Aorta (tissue), 5 donors: ENCODE results near the gene IDH3A. TPM values are rescaled to one million over a fixed set of nuclear protein-coding genes. Genes with fewer than 3 reads are reported as not detected.
A peak's percentile ranks its signal among the peaks of the same experiment; 100 is the strongest.

Experiments used
- ATAC-seq: fragments of 200-7000 bp; cut with Tn5 transposase; one replicate; pipeline ENCODE4 v1.9.1; 2022; ENCODE audit warnings: moderate library complexity; ENCODE audit not compliant: low FRiP score
- DNase-seq, 2 donors: peaks; one replicate each; pipeline ENCODE4 v3.0.0-alpha.2; 2020
- H3K27ac ChIP-seq, 2 donors: one replicate each; pipeline ENCODE4 v1.5.1; 2013; ENCODE audit warnings: low read length in 2 of 2, mild to moderate bottlenecking in 2 of 2, moderate library complexity in 2 of 2, control low read depth in 1 of 2, inconsistent platforms in 1 of 2, low read depth in 1 of 2
- H3K27me3 ChIP-seq, 2 donors: one replicate each; pipeline ENCODE4 v1.6.1; 2013; ENCODE audit warnings: control low read depth in 1 of 2, low read length in 1 of 2, mild to moderate bottlenecking in 1 of 2, moderate library complexity in 1 of 2; ENCODE audit not compliant: insufficient read depth in 2 of 2, control insufficient read depth in 1 of 2
- H3K36me3 ChIP-seq, 2 donors: one replicate each; pipeline ENCODE4 v1.6.1; 2013; ENCODE audit warnings: control low read depth in 1 of 2, low read length in 1 of 2, mild to moderate bottlenecking in 1 of 2; ENCODE audit not compliant: insufficient read depth in 2 of 2, control insufficient read depth in 1 of 2
- H3K4me1 ChIP-seq, 2 donors: one replicate each; pipeline ENCODE4 v1.6.1; 2013; ENCODE audit warnings: low read length in 2 of 2, control low read depth in 1 of 2, mild to moderate bottlenecking in 1 of 2, moderate library complexity in 1 of 2; ENCODE audit not compliant: insufficient read depth in 2 of 2, control insufficient read depth in 1 of 2
- H3K4me3 ChIP-seq, 2 donors: one replicate each; pipeline ENCODE4 v1.5.1; 2013; ENCODE audit warnings: low read length in 2 of 2, control low read depth in 1 of 2, mild to moderate bottlenecking in 1 of 2
- H3K9me3 ChIP-seq: one replicate; pipeline ENCODE4 v1.6.1; 2013; ENCODE audit warnings: mild to moderate bottlenecking, low read length; ENCODE audit not compliant: control insufficient read depth
- WGBS, 2 donors: extraction: QIAGEN DNeasy Blood & Tissue Kit; methylation state at CpG; one replicate each; pipeline ENCODE4 v1.1.7; 2013; 5-methylcytosine and 5-hydroxymethylcytosine counted together
- intact Hi-C, 2 donors: fragments of 100-400 bp; cut with DNase I; formaldehyde crosslinking; loops; one replicate each; pipeline versions ENCODE4 v1.14.2 to v1.15.0; 2022
- polyA plus RNA-seq, 2 donors: library from polyadenylated mRNA; stranded (reverse); fragments of 200-250 nt; gene quantifications; one replicate each; pipeline ENCODE4 v1.2.3, GENCODE V29; 2013
- total RNA-seq, 2 donors: library from RNA; stranded (reverse); fragmentation: NEBNext Ultra II Directional; extraction: Animal tissue kit (Norgen Biotek cat#: 25700); gene quantifications; one replicate each; pipeline ENCODE4 v1.2.1, GENCODE V29; 2021
- donor health status: healthy with polysubstance abuse.
- donor health status: Bipolar disorder and iron deficiency.
- donor health status: DM: no; HTN: no; CAD: no.
- donor health status: DM: no; HTN: no; CAD: no.
- donor health status: DM: yes; HTN: yes; CAD: no.

The IDH3A gene
- total and polyA plus RNA-seq, 4 donors, result 36.7 to 99.3 (median 64.5) TPM

- Histone ChIP-seq H3K27ac (no peak overlapping the region), H3K9me3 (no peaks in the 10 kb centered on the region), H3K27me3 (no peaks in the 10 kb centered on the region), H3K36me3 (no peaks in the 10 kb centered on the region), H3K4me1 (no peaks in the 10 kb centered on the region), H3K4me3 (no peak overlapping the region)
- ATAC-seq (no peak), DNase-seq (peak; percentile 19 to 64)
- intact Hi-C loops, result no loop called here
- 95% methylated on average over 16 of the region's 16 CpGs for whole genome bisulfite sequencing, 2 donors
Measured at GRCh38 chr15:78105476-78106241, 43.5 kb upstream of the IDH3A start.

- H3K4me1 ChIP-seq, result no peaks in the 10 kb centered on the region
- intact Hi-C loops, result no loop called here
- no peak for ATAC-seq
- H3K27me3 ChIP-seq, result no peaks in the 10 kb centered on the region
- no peak overlapping the region for H3K27ac ChIP-seq
- no peaks in the 10 kb centered on the region for H3K9me3 ChIP-seq
- H3K36me3 ChIP-seq, result no peaks in the 10 kb centered on the region
- DNase-seq, result peak; percentile 23 to 63
- 95% methylated on average over 8 of the region's 8 CpGs for WGBS, 2 donors
- H3K4me3 ChIP-seq, result no peak overlapping the region
Measured at GRCh38 chr15:78107471-78107870, 41.7 kb upstream of the IDH3A start.

DNA sequence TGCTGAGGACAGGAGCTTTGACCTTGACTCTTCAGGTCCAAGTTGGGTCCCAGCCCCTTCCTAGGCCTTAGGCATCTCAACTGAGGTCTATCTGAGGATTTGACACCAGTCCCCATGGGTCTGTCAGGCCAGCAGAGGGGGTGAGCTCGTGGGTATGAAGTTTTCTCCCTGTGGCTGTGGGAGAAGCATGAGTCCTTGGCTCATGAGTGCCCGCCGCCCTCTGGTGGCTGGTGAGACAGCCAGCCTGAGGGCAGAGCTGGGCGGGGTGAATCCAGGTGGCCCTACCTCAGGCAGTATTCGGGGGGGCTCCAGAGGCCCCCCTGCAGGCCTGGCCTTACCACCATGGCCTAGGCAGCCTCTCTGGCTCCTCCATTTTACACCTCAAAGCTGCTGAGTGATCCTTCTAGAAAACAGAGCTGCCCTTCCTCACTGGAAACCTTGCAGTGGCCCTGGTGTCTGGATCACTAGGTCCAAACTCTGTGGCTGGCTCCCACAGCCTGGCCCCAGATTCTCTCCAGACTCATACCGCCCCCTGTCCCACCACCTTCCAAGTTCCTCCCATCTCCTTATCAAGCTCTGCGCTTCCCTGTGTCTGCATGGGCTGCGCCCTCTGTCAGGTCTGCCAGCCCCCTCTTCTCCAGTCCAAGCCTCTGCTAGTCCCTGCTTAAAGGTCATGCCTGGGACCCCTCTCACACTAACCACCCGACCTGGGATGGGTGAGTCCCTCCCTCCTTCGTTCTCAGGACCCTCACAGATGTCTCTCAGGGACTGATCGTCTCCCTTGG is 40.7 kb upstream of the IDH3A start:
- no peaks in the 10 kb centered on the region for H3K27me3 ChIP-seq
- 39 to 42% methylated on average over 11 of the region's 11 CpGs for WGBS, 2 donors
- H3K4me1 ChIP-seq, result no peaks in the 10 kb centered on the region
- DNase-seq (peak; percentile 93 to 94), ATAC-seq (peak; percentile 88)
- intact Hi-C loops, result loop anchor here (2.0 kb wide), 2 partner anchors 142 to 150 kb away; no protein-coding TSS in a partner anchor
- H3K36me3 ChIP-seq, result no peaks in the 10 kb centered on the region
- H3K27ac ChIP-seq, result no peak overlapping the region
- H3K9me3 ChIP-seq, result no peaks in the 10 kb centered on the region
- H3K4me3 ChIP-seq, result no peak overlapping the region

- DNase-seq, result no peak
- Histone ChIP-seq H3K27me3 (no peaks in the 10 kb centered on the region), H3K27ac (no peak overlapping the region), H3K36me3 (no peaks in the 10 kb centered on the region), H3K9me3 (no peaks in the 10 kb centered on the region), H3K4me1 (no peaks in the 10 kb centered on the region), H3K4me3 (no peak overlapping the region)
- intact Hi-C loops, result loop anchor here (2.0 kb wide), 2 partner anchors 142 to 150 kb away; no protein-coding TSS in a partner anchor
- WGBS, 2 donors, result 91 to 93% methylated on average over 12 of the region's 12 CpGs
- no peak for ATAC-seq
Measured at GRCh38 chr15:78109156-78109555, 40.0 kb upstream of the IDH3A start.

- H3K27ac ChIP-seq, result no peak overlapping the region
- ATAC-seq (no peak), DNase-seq (peak in 1 of 2 donors; percentile 61)
- no peaks in the 10 kb centered on the region for H3K4me1 ChIP-seq
- intact Hi-C loops, result loop anchor here (10.0 kb wide), 1 partner anchor 315 kb away; no protein-coding TSS in a partner anchor
- 94 to 96% methylated on average over 6 of the region's 6 CpGs for WGBS, 2 donors
- no peaks in the 10 kb centered on the region for H3K9me3 ChIP-seq
- no peaks in the 10 kb centered on the region for H3K27me3 ChIP-seq
- no peak overlapping the region for H3K4me3 ChIP-seq
- H3K36me3 ChIP-seq, result no peaks in the 10 kb centered on the region
Measured at GRCh38 chr15:78110096-78110495, 39.1 kb upstream of the IDH3A start.

DNA sequence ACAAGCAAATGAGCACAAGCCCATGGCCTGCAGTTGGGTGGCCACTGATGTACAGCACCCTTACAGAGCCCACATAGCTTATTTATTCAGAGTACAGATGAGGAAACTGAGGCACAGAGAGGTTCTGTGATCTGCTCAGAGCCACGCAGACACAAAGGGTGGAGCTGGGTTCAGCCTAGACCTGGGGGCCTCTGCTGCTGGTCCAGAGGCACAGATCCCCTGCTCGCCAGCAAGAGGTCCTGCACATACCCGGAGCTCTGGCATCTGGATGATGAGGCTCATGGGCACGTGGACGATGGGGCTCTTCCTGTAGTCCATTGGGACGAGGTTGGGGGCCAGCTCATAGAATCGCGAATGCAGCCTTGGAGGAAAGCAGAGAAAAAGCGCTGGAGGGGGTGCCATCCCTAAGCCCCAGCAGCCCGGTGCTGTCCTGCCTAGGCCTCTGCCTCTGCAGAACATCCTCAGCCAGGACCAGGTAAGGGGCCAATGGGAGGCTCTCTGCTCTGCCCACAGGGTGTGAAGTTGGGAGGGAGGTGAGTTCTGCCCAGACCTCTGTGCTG is 38.2 kb upstream of the IDH3A start:
- no peak overlapping the region for H3K27ac ChIP-seq
- no peaks in the 10 kb centered on the region for H3K27me3 ChIP-seq
- peak in 1 of 2 donors; percentile 57 for DNase-seq
- H3K9me3 ChIP-seq, result no peaks in the 10 kb centered on the region
- no peaks in the 10 kb centered on the region for H3K36me3 ChIP-seq
- intact Hi-C loops, result loop anchor here (10.0 kb wide), 1 partner anchor 314 kb away; no protein-coding TSS in a partner anchor
- H3K4me1 ChIP-seq, result no peaks in the 10 kb centered on the region
- no peak overlapping the region for H3K4me3 ChIP-seq
- ATAC-seq, result no peak
- WGBS, 2 donors, result 94% methylated on average over 10 of the region's 10 CpGs

DNA sequence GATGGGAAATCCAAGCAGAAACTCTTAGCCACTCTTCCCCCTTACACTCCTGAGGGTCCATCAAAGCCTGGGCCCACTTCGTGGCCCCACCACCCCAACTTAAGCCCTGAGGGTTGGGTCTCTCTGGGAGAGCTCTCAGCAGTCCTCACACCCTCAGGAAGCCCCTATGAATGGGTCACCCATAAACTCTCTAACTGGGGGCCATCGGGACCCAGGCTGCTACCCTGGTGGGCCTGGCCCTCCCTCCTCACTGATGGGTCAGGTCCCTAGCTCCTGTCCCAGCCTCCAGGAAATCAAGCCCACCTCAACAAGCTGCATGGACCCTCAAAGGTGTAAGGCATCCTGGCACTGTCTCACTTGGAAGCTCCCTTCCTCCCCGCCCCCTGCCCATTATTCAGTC is 37.4 kb upstream of the IDH3A start:
- H3K36me3 ChIP-seq, result no peaks in the 10 kb centered on the region
- WGBS, 2 donors, result 94 to 95% methylated on average over 3 of the region's 3 CpGs
- H3K27me3 ChIP-seq, result no peaks in the 10 kb centered on the region
- no peaks in the 10 kb centered on the region for H3K4me1 ChIP-seq
- no peak overlapping the region for H3K27ac ChIP-seq
- DNase-seq (peak in 1 of 2 donors; percentile 41), ATAC-seq (no peak)
- H3K9me3 ChIP-seq, result no peaks in the 10 kb centered on the region
- H3K4me3 ChIP-seq, result no peak overlapping the region
- intact Hi-C loops, result loop anchor here (2.0 to 10.0 kb wide), 3 partner anchors 83 to 313 kb away; no protein-coding TSS in a partner anchor

GRCh38 chr15:78112551-78112950 is 36.6 kb upstream of the IDH3A start:
- no peak for ATAC-seq
- intact Hi-C loops, result loop anchor here (2.0 to 10.0 kb wide), 3 partner anchors 82 to 312 kb away; no protein-coding TSS in a partner anchor
- H3K36me3 ChIP-seq, result no peaks in the 10 kb centered on the region
- no peaks in the 10 kb centered on the region for H3K4me1 ChIP-seq
- 76 to 81% methylated on average over 3 of the region's 3 CpGs for WGBS, 2 donors
- no peak overlapping the region for H3K27ac ChIP-seq
- H3K9me3 ChIP-seq, result no peaks in the 10 kb centered on the region
- H3K4me3 ChIP-seq, result no peak overlapping the region
- peak in 1 of 2 donors; percentile 66 for DNase-seq
- H3K27me3 ChIP-seq, result no peaks in the 10 kb centered on the region
